K562 (cell line): Measurements from ENCODE around the gene TPPP.

Experiments used
- BHLHE40 ChIP-seq: IDR thresholded peaks from 2 replicates; pipeline ENCODE4 v1.6.1; 2011; ENCODE audit warnings: low read length, improper control_type of control experiment
- CHCHD3 ChIP-seq: fragments of 250-450 bp; sonication (Bioruptor Pico); IDR thresholded peaks from 2 replicates; pipeline ENCODE4 v2.1.2; 2022; ENCODE audit warnings: mild to moderate bottlenecking
- CLOCK ChIP-seq: fragments of 250-450 bp; sonication (Bioruptor Pico); IDR thresholded peaks from 2 replicates; pipeline ENCODE4 v1.4.0; 2020; ENCODE audit warnings: mild to moderate bottlenecking, moderate library complexity, borderline replicate concordance
- CREB5 ChIP-seq: fragments of 250-450 bp; sonication (Bioruptor Pico); IDR thresholded peaks from 2 replicates; pipeline ENCODE4 v1.5.0; 2020; ENCODE audit warnings: mild to moderate bottlenecking
- E2F6 ChIP-seq, 2 experiments: IDR thresholded peaks; 2 replicates each; pipeline ENCODE4 v1.6.1; 2011; ENCODE audit warnings: borderline replicate concordance in 1 of 2, control low read depth in 1 of 2, low read depth in 1 of 2, low read length in 1 of 2, mild to moderate bottlenecking in 1 of 2, mixed read lengths in 1 of 2, moderate library complexity in 1 of 2; ENCODE audit not compliant: insufficient read depth in 1 of 2, insufficient read length in 1 of 2, poor library complexity in 1 of 2, severe bottlenecking in 1 of 2; ENCODE audit errors: extremely low read depth in 1 of 2
- FOXK1 ChIP-seq: sonication (generic); formaldehyde crosslinking; IDR thresholded peaks from 2 replicates; pipeline ENCODE4 v1.8.0; 2022; ENCODE audit warnings: missing genetic modification reagents, mild to moderate bottlenecking, borderline replicate concordance
- FOXM1 ChIP-seq, 2 experiments: fragments of 450-650 bp in 1 of 2; sonication (generic) in 1 of 2; formaldehyde crosslinking in 1 of 2; IDR thresholded peaks; 2 replicates each; pipeline versions ENCODE4 v1.6.1 to v1.9.0; 2017 to 2022; ENCODE audit warnings: low read depth in 2 of 2, mild to moderate bottlenecking in 2 of 2, missing genetic modification reagents in 1 of 2, moderate library complexity in 1 of 2
- MAZ ChIP-seq, 2 experiments: fragments of 450-650 bp in 1 of 2; sonication (generic) in 1 of 2; formaldehyde crosslinking; IDR thresholded peaks in 1 of 2; conservative IDR thresholded peaks in 1 of 2; 2 replicates each; pipeline versions ENCODE4 v1.4.0 to v1.5.0; 2020; ENCODE audit warnings: mild to moderate bottlenecking in 1 of 2, missing genetic modification reagents in 1 of 2
- NFRKB ChIP-seq: fragments of 450-650 bp; IDR thresholded peaks from 2 replicates; pipeline ENCODE4 v1.6.1; 2016; ENCODE audit warnings: low read depth
- PYGO2 ChIP-seq: fragments of 450-650 bp; IDR thresholded peaks from 2 replicates; pipeline ENCODE4 v1.6.1; 2016; ENCODE audit warnings: mild to moderate bottlenecking, missing genetic modification characterization, moderate library complexity, missing compliant biosample characterization
- ZKSCAN1 ChIP-seq: fragments of 150-350 bp; IDR thresholded peaks from 2 replicates; pipeline ENCODE4 v1.6.1; 2016; ENCODE audit warnings: low read depth, low read length
- TF ChIP-seq, protein P1 (sequence below), 2 experiments: IDR thresholded peaks; 2 replicates each; pipeline ENCODE4 v1.6.1; 2012; ENCODE audit warnings: improper control_type of control experiment in 2 of 2, low read depth in 2 of 2, low read length in 2 of 2, borderline replicate concordance in 1 of 2

DNA sequence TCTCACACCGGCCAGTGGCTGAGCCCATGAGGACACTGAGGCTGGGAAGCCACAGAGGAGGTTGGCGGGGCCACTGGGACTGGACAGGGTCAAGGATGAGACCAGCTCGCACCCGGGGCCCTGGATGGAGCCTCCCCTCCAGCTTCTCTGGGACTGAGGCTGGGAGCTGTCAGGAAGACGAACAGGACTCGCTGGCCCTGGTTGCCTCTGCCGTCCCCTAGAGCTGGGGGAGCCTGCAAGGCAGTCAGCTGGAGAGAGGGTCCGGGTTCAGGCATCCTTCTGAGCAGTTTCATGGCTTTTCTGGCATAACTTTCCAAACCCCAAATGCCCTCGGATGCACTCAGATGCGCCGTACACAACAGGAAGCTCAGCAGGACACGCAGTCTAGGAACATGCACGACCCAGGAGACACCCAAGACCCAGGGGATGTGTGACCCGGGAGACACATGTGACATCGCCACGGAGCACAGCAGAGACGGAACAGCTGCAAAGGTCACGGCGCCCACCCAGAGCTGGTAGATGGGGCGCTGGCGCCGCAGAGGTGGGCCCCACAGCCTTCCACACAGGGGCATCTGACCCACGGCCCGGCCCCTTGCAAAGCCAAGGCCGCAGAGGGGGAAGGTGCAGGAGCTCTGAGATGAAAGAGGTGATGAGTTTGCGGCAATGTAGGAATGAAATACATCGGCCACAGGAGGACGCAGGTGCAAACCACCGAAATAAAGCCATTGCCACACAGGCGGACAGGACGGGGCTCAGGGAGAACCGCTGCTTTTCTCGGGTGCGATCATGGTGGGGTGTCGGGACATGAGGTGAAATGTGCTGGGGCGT is 17.1 kb downstream of the TPPP start:
- TF ChIP-seq CHCHD3 (CRISPR knock-in tag) (no peak), FOXM1 (IDR thresholded peaks at IDR 0.05; ENCODE audit: low read depth) (no peak), FOXM1 (CRISPR knock-in tag; IDR thresholded peaks at IDR 0.05; ENCODE audit: low read depth) (no peak), MAZ (CRISPR knock-in tag; conservative IDR thresholded peaks at IDR 0.05 in 1 of 2, IDR thresholded peaks at IDR 0.05 in 1 of 2) (no peak), E2F6 (IDR thresholded peaks at IDR 0.05; ENCODE audit: borderline replicate concordance in 1 of 2, extremely low read depth in 1 of 2, insufficient read depth in 1 of 2, insufficient read length in 1 of 2, low read depth in 1 of 2, low read length in 1 of 2, poor library complexity in 1 of 2, severe bottlenecking in 1 of 2) (no peak), CLOCK (CRISPR knock-in tag) (no peak), CREB5 (no peak), NFRKB (no peak), PYGO2 (tag) (no peak), FOXK1 (CRISPR knock-in tag) (no peak), BHLHE40 (no peak), ZKSCAN1 (no peak)
- TF ChIP-seq, protein P1, sequence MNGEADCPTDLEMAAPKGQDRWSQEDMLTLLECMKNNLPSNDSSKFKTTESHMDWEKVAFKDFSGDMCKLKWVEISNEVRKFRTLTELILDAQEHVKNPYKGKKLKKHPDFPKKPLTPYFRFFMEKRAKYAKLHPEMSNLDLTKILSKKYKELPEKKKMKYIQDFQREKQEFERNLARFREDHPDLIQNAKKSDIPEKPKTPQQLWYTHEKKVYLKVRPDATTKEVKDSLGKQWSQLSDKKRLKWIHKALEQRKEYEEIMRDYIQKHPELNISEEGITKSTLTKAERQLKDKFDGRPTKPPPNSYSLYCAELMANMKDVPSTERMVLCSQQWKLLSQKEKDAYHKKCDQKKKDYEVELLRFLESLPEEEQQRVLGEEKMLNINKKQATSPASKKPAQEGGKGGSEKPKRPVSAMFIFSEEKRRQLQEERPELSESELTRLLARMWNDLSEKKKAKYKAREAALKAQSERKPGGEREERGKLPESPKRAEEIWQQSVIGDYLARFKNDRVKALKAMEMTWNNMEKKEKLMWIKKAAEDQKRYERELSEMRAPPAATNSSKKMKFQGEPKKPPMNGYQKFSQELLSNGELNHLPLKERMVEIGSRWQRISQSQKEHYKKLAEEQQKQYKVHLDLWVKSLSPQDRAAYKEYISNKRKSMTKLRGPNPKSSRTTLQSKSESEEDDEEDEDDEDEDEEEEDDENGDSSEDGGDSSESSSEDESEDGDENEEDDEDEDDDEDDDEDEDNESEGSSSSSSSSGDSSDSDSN (IDR thresholded peaks at IDR 0.05; ENCODE audit: borderline replicate concordance in 1 of 2, low read depth in 2 of 2, low read length in 2 of 2), result no peak
